Small intestine (tissue), 7 donors: ENCODE results near the gene DCAF7. TPM values are rescaled to one million over a fixed set of nuclear protein-coding genes. Genes with fewer than 3 reads are reported as not detected.

ENCODE experiments used
- DNase-seq, 2 donors: peaks; one replicate each; pipeline versions ENCODE4 v3.0.0 to v3.0.0-alpha.2; 2013
- FAIRE-seq: peaks from 2 replicates; lab custom pipeline; 2012; peaks lifted over from hg19 to GRCh38; lab: Jason Lieb, UNC
- H3K27ac ChIP-seq, 3 donors: one replicate each; pipeline ENCODE4 v1.5.1; 2013; ENCODE audit warnings: low read length in 2 of 3, mild to moderate bottlenecking in 2 of 3, control low read depth in 1 of 3, inconsistent platforms in 1 of 3, low read depth in 1 of 3, moderate library complexity in 1 of 3
- H3K27me3 ChIP-seq, 3 donors: one replicate each; pipeline ENCODE4 v1.6.1; 2013; ENCODE audit warnings: low read length in 3 of 3, inconsistent platforms in 1 of 3; ENCODE audit not compliant: control insufficient read depth in 3 of 3, insufficient read depth in 3 of 3
- H3K36me3 ChIP-seq, 3 donors: one replicate each; pipeline ENCODE4 v1.6.1; 2013; ENCODE audit warnings: low read length in 3 of 3, inconsistent platforms in 1 of 3, low read depth in 1 of 3, mild to moderate bottlenecking in 1 of 3, moderate library complexity in 1 of 3; ENCODE audit not compliant: control insufficient read depth in 3 of 3, insufficient read depth in 2 of 3
- H3K4me1 ChIP-seq, 3 donors: one replicate each; pipeline ENCODE4 v1.6.1; 2013; ENCODE audit warnings: low read length in 2 of 3, inconsistent platforms in 1 of 3, low read depth in 1 of 3, mild to moderate bottlenecking in 1 of 3, moderate library complexity in 1 of 3; ENCODE audit not compliant: control insufficient read depth in 3 of 3, insufficient read depth in 2 of 3
- H3K4me3 ChIP-seq, 3 donors: one replicate each; pipeline ENCODE4 v1.5.1; 2013; ENCODE audit warnings: low read length in 3 of 3, control low read depth in 1 of 3, inconsistent platforms in 1 of 3, low read depth in 1 of 3, mild to moderate bottlenecking in 1 of 3, moderate library complexity in 1 of 3
- H3K9me3 ChIP-seq, 2 donors: one replicate each; pipeline ENCODE4 v1.6.1; 2013; ENCODE audit warnings: low read depth in 1 of 2, low read length in 1 of 2; ENCODE audit not compliant: control insufficient read depth in 2 of 2, insufficient read depth in 1 of 2
- WGBS, 3 donors: extraction: QIAGEN DNeasy Blood & Tissue Kit; methylation state at CpG; one replicate each; pipeline ENCODE4 v1.1.7; 2013; 5-methylcytosine and 5-hydroxymethylcytosine counted together
- polyA plus RNA-seq, 4 donors: library from polyadenylated mRNA; stranded (reverse) in 3 of 4; unstranded in 1 of 4; fragments of 200-250 nt in 3 of 4; fragments of 120-200 nt in 1 of 4; gene quantifications; one replicate each; pipeline versions ENCODE4 v1.2.1 to v1.2.3, GENCODE V29; 2013
- donor health status: healthy with polysubstance abuse.
- donor health status: control.
- donor health status: control.
- donor health status: Bipolar disorder and iron deficiency.
- donor health status: healthy.

The DCAF7 gene
- polyA plus RNA-seq, 4 donors: 18.4 to 87.6 (median 27.7) TPM

DNA sequence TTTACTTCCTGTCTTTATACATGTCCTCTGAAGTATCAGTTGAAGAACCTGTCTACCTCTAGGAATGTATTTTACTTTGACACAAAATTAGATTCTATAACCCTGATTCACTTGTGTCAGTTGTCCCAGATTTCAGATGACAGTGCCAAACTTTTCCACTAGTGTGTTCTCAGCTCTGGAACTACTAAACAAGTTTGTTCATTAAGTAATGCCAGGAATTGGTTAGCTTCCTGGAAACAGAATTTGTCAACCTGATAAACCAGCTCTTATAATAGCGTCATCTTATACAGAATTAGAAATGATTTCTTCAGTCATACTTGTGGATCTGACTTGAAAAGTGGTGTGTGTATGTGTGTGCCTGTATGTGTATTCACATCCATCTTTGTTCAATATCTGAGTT is 79.3 kb downstream of the DCAF7 start:
- no peak for DNase-seq
- H3K4me1 ChIP-seq: peaks cover 0 to 6% (median 3%) of the 10 kb centered on the region in 3 donors
- H3K4me3 ChIP-seq: no peak overlapping the region
- H3K27ac ChIP-seq: no peak overlapping the region
- WGBS, 3 donors: 71 to 76% (median 71%) methylated on average over 1 of the region's 1 CpG
- H3K36me3 ChIP-seq: peaks cover 0 to 7% (median 0%) of the 10 kb centered on the region in 3 donors
- no peaks in the 10 kb centered on the region for H3K27me3 ChIP-seq
- FAIRE-seq: no peak
- no peaks in the 10 kb centered on the region for H3K9me3 ChIP-seq

DNA sequence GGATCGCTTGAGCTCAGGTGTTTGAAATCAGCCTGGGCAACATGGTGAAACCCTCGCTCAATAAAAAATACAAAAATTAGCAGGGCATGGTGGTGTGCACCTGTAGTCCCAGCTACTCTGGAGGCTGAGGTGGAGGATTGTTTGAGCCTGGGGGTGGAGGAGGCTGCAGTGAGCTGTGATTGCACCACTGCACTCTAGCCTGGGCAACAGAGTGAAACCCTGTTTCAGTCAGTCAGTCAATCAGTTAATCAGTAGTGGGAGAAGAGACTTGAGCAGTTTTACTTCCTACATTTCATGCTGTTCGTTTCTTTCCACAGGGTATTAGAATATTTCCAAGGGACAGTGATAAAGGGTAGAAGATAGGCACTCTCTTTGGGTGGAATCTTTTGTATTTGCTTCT is 80.8 kb downstream of the DCAF7 start:
- H3K27me3 ChIP-seq: no peaks in the 10 kb centered on the region
- 85 to 87% (median 87%) methylated on average over 3 of the region's 3 CpGs for WGBS, 3 donors
- FAIRE-seq: no peak
- DNase-seq: no peak
- H3K27ac ChIP-seq: no peak overlapping the region
- no peaks in the 10 kb centered on the region for H3K9me3 ChIP-seq
- peaks cover 0 to 9% (median 3%) of the 10 kb centered on the region in 3 donors for H3K36me3 ChIP-seq
- no peak overlapping the region for H3K4me3 ChIP-seq
- peaks cover 0 to 6% (median 3%) of the 10 kb centered on the region in 3 donors for H3K4me1 ChIP-seq

DNA sequence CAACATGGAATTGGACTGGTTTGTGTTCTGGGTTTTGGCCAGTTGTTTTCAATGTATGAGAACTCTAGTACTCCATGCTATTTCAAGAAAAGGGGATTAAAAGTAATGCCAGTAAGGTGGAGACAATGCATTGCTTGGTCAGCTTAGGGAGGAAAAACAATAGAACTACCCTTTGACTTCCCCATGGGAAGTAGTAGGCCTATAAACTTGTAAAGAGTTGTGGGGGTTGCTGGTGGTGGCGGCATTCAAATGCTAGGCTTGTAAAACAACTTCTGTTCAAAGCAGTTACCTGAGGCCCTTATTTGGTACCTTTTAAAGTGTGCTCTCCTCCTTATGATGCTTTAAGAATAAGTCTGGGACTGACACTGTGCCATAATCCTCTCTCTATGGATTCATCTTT is 81.3 kb downstream of the DCAF7 start:
- H3K4me1 ChIP-seq: peaks cover 0 to 6% (median 3%) of the 10 kb centered on the region in 3 donors
- DNase-seq (no peak), FAIRE-seq (no peak)
- H3K36me3 ChIP-seq: peaks cover 3 to 13% (median 7%) of the 10 kb centered on the region in 3 donors
- no peaks in the 10 kb centered on the region for H3K27me3 ChIP-seq
- WGBS, 3 donors: 86 to 100% (median 97%) methylated on average over 1 of the region's 1 CpG
- no peak overlapping the region for H3K27ac ChIP-seq
- H3K4me3 ChIP-seq: no peak overlapping the region
- H3K9me3 ChIP-seq: no peaks in the 10 kb centered on the region

DNA sequence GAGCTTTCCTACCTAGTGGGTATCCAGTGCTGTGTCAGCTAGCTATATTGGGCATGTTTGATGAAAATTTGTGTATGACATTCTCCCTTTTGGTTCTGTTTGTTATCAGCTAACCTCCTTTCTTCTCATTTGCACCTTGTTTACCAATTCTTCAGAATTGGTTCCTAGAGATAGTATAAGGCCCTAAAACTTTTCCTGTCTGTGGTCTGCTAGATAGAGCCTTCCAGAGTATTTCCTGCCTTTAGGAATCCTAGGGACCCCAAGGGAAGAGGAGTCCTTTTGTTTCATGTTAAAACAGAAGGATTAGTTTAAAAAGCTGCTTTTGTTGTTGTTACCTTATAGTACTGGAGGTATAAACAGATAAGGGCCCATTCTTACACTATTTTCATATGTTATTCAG is 83.5 kb downstream of the DCAF7 start:
- DNase-seq (no peak), FAIRE-seq (no peak)
- H3K36me3 ChIP-seq: peaks cover 3 to 19% (median 10%) of the 10 kb centered on the region in 3 donors
- H3K27ac ChIP-seq: no peak overlapping the region
- no peaks in the 10 kb centered on the region for H3K27me3 ChIP-seq
- peaks cover 0 to 3% (median 0%) of the 10 kb centered on the region in 3 donors for H3K4me1 ChIP-seq
- H3K4me3 ChIP-seq: no peak overlapping the region
- H3K9me3 ChIP-seq: no peaks in the 10 kb centered on the region

DNA sequence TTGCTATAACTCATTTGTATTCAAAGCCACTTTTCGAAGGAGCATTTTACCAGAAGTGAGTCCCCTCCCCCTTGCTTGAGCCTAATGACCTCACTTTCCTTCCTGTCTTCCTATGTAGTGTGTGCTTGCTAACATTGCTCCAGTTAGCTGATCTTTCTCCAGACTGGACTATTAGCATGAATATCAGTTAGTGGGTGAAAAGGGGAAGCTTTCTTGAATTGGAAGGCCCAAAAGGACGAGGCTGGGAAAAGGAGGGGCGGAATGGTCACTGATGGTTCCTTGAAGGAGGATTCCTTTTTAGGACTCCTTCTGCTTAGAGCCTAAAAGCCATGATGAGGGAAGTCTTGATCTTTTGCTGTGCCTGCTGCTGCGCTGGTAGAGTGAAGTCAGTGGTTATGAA is 83.9 kb downstream of the DCAF7 start:
- no peak for FAIRE-seq
- H3K4me1 ChIP-seq: peaks cover 0 to 3% (median 0%) of the 10 kb centered on the region in 3 donors

DNA sequence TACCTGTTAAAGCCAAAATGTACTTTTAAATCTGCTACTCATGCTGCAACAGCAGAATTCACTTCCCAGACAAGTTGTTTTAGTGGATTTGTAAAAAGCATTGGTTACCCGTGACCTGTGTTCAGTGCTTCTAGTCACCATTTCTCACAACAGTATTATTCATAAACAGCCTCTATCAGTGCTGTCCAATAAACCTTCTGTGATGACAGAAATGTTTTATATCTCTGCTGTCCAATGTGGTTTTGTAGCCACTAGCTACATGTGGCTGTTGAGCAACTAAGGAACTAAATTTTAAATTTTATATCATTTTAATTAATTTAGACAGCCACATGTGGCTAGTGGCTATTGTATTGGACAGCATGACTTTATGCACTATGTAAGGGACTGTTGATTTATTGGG is 84.5 kb downstream of the DCAF7 start:
- no peaks in the 10 kb centered on the region for H3K27me3 ChIP-seq
- no peak for DNase-seq
- no peak for FAIRE-seq
- no peak overlapping the region for H3K4me3 ChIP-seq
- no peaks in the 10 kb centered on the region for H3K9me3 ChIP-seq
- no peaks in the 10 kb centered on the region for H3K4me1 ChIP-seq
- WGBS, 3 donors: 96 to 100% (median 96%) methylated on average over 1 of the region's 1 CpG
- no peak overlapping the region for H3K27ac ChIP-seq
- H3K36me3 ChIP-seq: peaks cover 3 to 17% (median 10%) of the 10 kb centered on the region in 3 donors

More for the DNA sequence above, 83.9 kb downstream of the DCAF7 start:
- H3K9me3 ChIP-seq: no peaks in the 10 kb centered on the region
- peaks cover 3 to 17% (median 10%) of the 10 kb centered on the region in 3 donors for H3K36me3 ChIP-seq
- no peak overlapping the region for H3K4me3 ChIP-seq
- WGBS, 3 donors: 66 to 92% (median 90%) methylated on average over 4 of the region's 4 CpGs
- no peak for DNase-seq
- no peak overlapping the region for H3K27ac ChIP-seq
- no peaks in the 10 kb centered on the region for H3K27me3 ChIP-seq

DNA sequence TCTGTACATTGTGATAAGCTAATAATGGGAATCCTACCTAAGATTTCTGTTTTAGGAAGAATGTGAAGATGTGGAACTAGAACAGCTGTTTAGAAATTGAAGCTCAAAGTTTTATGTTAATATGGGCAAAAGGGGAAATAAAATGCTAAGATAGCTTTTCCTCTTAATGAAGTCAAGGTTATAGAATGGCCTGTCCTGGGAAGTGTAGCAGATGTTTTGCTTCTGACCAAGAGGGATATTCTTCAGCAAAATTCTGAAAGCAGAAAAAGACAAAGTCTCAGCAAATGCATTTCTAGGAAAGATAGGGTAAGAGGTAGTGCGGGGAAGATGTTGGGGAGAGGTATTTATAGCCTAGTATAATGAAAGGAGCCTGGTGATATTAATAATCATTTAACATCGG is 85.0 kb downstream of the DCAF7 start:
- no peaks in the 10 kb centered on the region for H3K9me3 ChIP-seq
- FAIRE-seq (no peak), DNase-seq (no peak)
- H3K27me3 ChIP-seq: no peaks in the 10 kb centered on the region
- peaks cover 3 to 17% (median 10%) of the 10 kb centered on the region in 3 donors for H3K36me3 ChIP-seq
- H3K4me3 ChIP-seq: no peak overlapping the region
- H3K27ac ChIP-seq: no peak overlapping the region
- H3K4me1 ChIP-seq: no peaks in the 10 kb centered on the region
- 84 to 89% (median 88%) methylated on average over 2 of the region's 2 CpGs for WGBS, 3 donors

DNA sequence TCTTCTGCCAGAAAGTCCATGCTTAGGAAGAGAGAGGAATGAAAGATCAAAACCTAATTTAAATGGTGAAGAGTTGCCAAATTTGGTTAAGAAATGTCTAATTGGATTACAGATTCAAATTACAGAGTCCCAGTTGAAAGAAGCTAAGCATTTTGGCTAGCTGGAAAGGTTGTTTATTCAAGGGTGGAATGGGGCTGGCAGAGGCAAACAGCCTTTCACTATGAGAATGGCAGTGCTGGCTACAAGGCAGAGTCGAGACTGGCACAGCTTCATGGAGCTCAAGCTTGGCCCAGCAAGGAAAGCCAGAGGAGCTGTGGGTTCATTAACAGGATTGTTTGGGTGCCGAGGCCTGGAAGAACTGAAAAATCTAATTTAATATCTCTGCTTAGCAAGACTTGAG is 85.5 kb downstream of the DCAF7 start:
- WGBS, 3 donors: 90 to 97% (median 92%) methylated on average over 2 of the region's 2 CpGs

DNA sequence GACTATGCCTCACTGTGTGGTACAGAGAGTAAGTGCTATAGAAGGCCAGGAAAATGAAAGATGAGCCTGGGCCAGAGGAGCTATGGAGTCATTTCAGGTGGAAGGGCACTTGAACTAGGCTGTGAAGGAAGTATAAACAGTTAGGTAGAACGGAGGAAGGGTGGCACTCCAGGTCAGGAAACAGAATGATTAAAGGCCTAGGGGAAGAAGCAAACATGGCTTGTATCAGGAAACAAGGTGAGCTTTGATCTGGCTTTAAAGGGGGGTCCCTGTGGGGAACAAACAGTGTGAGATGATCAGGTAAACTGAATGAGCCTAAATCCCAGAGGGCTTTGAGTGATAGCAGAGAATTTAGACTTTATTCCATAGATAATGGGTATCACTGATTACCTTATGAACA is 88.8 kb downstream of the DCAF7 start:
- Histone ChIP-seq H3K9me3 (no peaks in the 10 kb centered on the region), H3K4me1 (no peaks in the 10 kb centered on the region), H3K4me3 (no peak overlapping the region), H3K27ac (no peak overlapping the region), H3K27me3 (no peaks in the 10 kb centered on the region), H3K36me3 (peaks cover 3 to 12% (median 10%) of the 10 kb centered on the region in 3 donors)
- DNase-seq (no peak), FAIRE-seq (no peak)
- WGBS, 3 donors: 18 to 48% (median 20%) methylated on average over 1 of the region's 1 CpG

More for the DNA sequence above, 85.5 kb downstream of the DCAF7 start:
- Histone ChIP-seq H3K4me1 (no peaks in the 10 kb centered on the region), H3K36me3 (peaks cover 3 to 17% (median 10%) of the 10 kb centered on the region in 3 donors), H3K27me3 (no peaks in the 10 kb centered on the region), H3K27ac (no peak overlapping the region), H3K9me3 (no peaks in the 10 kb centered on the region), H3K4me3 (no peak overlapping the region)
- DNase-seq: no peak
- no peak for FAIRE-seq
